ENCODE results near the gene RTEL1. TPM values are rescaled to one million over a fixed set of nuclear protein-coding genes. Genes with fewer than 3 reads are reported as not detected.

The RTEL1 gene
- total and polyA plus RNA-seq, 2 donors (not counting 1 experiment from before 2014, with no cell fraction given) = 15.1 to 32.6 TPM

GRCh38 chr20:63620991-63621390, 37.1 kb upstream of the RTEL1 start:
- Histone ChIP-seq H3K36me3 (replicated peaks in 1 of 2; ENCODE audit: control extremely low read depth in 1 of 2, control insufficient read depth in 1 of 2, extremely low read depth in 1 of 2, insufficient read depth in 2 of 2, low read length in 1 of 2) (peaks cover 0 to 30% of the 10 kb centered on the region in 2 experiments), H2AFZ (ENCODE audit: insufficient read depth, low read depth, low read length, poor library complexity, severe bottlenecking) (no peak overlapping the region), H3K4me3 (ENCODE audit: control extremely low read depth in 1 of 5, extremely low read depth in 1 of 5, insufficient read depth in 1 of 5, low read depth in 2 of 5, low read length in 4 of 5) (no peak overlapping the region), H4K20me1 (ENCODE audit: control insufficient read depth, insufficient read depth, low read length, poor library complexity, severe bottlenecking) (peaks cover 28% of the 10 kb centered on the region), H3K9me3 (ENCODE audit: control extremely low read depth in 1 of 3, control insufficient read depth in 2 of 3, insufficient read depth in 1 of 3, low read length in 2 of 3) (no peaks in the 10 kb centered on the region), H3K79me2 (ENCODE audit: control insufficient read depth, insufficient read depth, low read length) (peaks cover 79% of the 10 kb centered on the region), H3K4me2 (replicated peaks; ENCODE audit: low read depth, low read length, poor library complexity, severe bottlenecking) (no peak overlapping the region), H3K4me1 (ENCODE audit: control insufficient read depth in 2 of 2, insufficient read depth in 2 of 2, low read length in 2 of 2) (peaks cover 3 to 14% of the 10 kb centered on the region in 2 donors), H3K27ac (ENCODE audit: low read length in 2 of 2) (no peak overlapping the region), H3K9ac (ENCODE audit: low read length) (no peak overlapping the region), H3K27me3 (replicated peaks in 1 of 4; ENCODE audit: control extremely low read depth in 1 of 4, control insufficient read depth in 3 of 4, insufficient read depth in 4 of 4, low read length in 3 of 4) (no peaks in the 10 kb centered on the region)
- Mint-ChIP-seq H3K9me3 (ENCODE audit: insufficient read depth) (no peaks in the 10 kb centered on the region), H3K27me3 (no peaks in the 10 kb centered on the region), H3K27ac (no peak overlapping the region), H3K4me1 (peaks cover 17% of the 10 kb centered on the region), H3K4me3 (no peak overlapping the region)
- CTCF ChIA-PET = no interaction called here
- no peak for TF ChIP-seq EZH2 (IDR thresholded peaks at IDR 0.05; ENCODE audit: borderline replicate concordance, insufficient read depth, low read depth, low read length, poor library complexity, severe bottlenecking)
- no peak for TF ChIP-seq CTCF (IDR thresholded peaks at IDR 0.05)
- WGBS (ENCODE audit: insufficient coverage) = 91% methylated on average over 7 of the region's 8 CpGs
- POLR2A ChIA-PET = interaction anchor here (0.7 kb wide), 1 partner anchor 14 kb away, joined by 3 read pairs; no protein-coding TSS in a partner anchor
- intact Hi-C loops (cut with micrococcal nuclease) = no loop called here
- no peak for ATAC-seq (ENCODE audit: low read depth)
- no peak for DNase-seq

GRCh38 chr20:63622096-63622495, 36.0 kb upstream of the RTEL1 start:
- no peak overlapping the region for H3K4me3 Mint-ChIP-seq
- no peak for DNase-seq
- Histone ChIP-seq H3K27me3 (replicated peaks in 1 of 4; ENCODE audit: control extremely low read depth in 1 of 4, control insufficient read depth in 3 of 4, insufficient read depth in 4 of 4, low read length in 3 of 4) (no peaks in the 10 kb centered on the region), H3K9me3 (ENCODE audit: control extremely low read depth in 1 of 3, control insufficient read depth in 2 of 3, insufficient read depth in 1 of 3, low read length in 2 of 3) (no peaks in the 10 kb centered on the region), H3K79me2 (ENCODE audit: control insufficient read depth, insufficient read depth, low read length) (peaks cover 76% of the 10 kb centered on the region), H3K4me2 (replicated peaks; ENCODE audit: low read depth, low read length, poor library complexity, severe bottlenecking) (no peak overlapping the region), H4K20me1 (ENCODE audit: control insufficient read depth, insufficient read depth, low read length, poor library complexity, severe bottlenecking) (peaks cover 28% of the 10 kb centered on the region), H2AFZ (ENCODE audit: insufficient read depth, low read depth, low read length, poor library complexity, severe bottlenecking) (no peak overlapping the region), H3K27ac (ENCODE audit: low read length in 2 of 2) (no peak overlapping the region), H3K36me3 (replicated peaks in 1 of 2; ENCODE audit: control extremely low read depth in 1 of 2, control insufficient read depth in 1 of 2, extremely low read depth in 1 of 2, insufficient read depth in 2 of 2, low read length in 1 of 2) (peaks cover 0 to 22% of the 10 kb centered on the region in 2 experiments), H3K4me1 (ENCODE audit: control insufficient read depth in 2 of 2, insufficient read depth in 2 of 2, low read length in 2 of 2) (peaks cover 3 to 13% of the 10 kb centered on the region in 2 donors), H3K4me3 (ENCODE audit: control extremely low read depth in 1 of 5, extremely low read depth in 1 of 5, insufficient read depth in 1 of 5, low read depth in 2 of 5, low read length in 4 of 5) (no peak overlapping the region), H3K9ac (ENCODE audit: low read length) (no peak overlapping the region)
- H3K4me1 Mint-ChIP-seq = peaks cover 14% of the 10 kb centered on the region
- no peak for ATAC-seq (ENCODE audit: low read depth)
- TF ChIP-seq EZH2 (IDR thresholded peaks at IDR 0.05; ENCODE audit: borderline replicate concordance, insufficient read depth, low read depth, low read length, poor library complexity, severe bottlenecking) (no peak), CTCF (IDR thresholded peaks at IDR 0.05) (no peak)
- no peak overlapping the region for H3K27ac Mint-ChIP-seq
- no peaks in the 10 kb centered on the region for H3K27me3 Mint-ChIP-seq
- intact Hi-C loops (cut with micrococcal nuclease) = no loop called here
- ChIA-PET POLR2A (interaction anchor here (0.7 to 1.0 kb wide), 2 partner anchors 20 to 244 kb away, joined by 5 to 12 read pairs; no protein-coding TSS in a partner anchor), CTCF (interaction anchor here (0.7 to 1.1 kb wide), 2 partner anchors 20 to 45 kb away, joined by 3 to 5 read pairs; no protein-coding TSS in a partner anchor)
- 93% methylated on average over 2 of the region's 4 CpGs for WGBS (ENCODE audit: insufficient coverage)
- no peaks in the 10 kb centered on the region for H3K9me3 Mint-ChIP-seq (ENCODE audit: insufficient read depth)
